Fibroblast of lung (primary cell): ENCODE data around the gene SPATA2L. TPM values are rescaled to one million over a fixed set of nuclear protein-coding genes. Genes with fewer than 3 reads are reported as not detected.

ENCODE experiments used
- DNase-seq, 2 donors: peaks; one replicate each; pipeline versions ENCODE4 v3.0.0 to v3.0.0-alpha.2; 2010; ENCODE audit warnings: low read depth in 2 of 2
- H2AFZ ChIP-seq: 2 replicates; pipeline ENCODE4 v1.5.1; 2012; ENCODE audit warnings: low read length, control low read depth, inconsistent platforms
- H3K27ac ChIP-seq: 2 replicates; pipeline ENCODE4 v1.5.1; 2011; ENCODE audit warnings: low read length, control low read depth; ENCODE audit not compliant: insufficient read depth
- H3K27me3 ChIP-seq: 2 replicates; pipeline ENCODE4 v1.5.1; 2011; ENCODE audit warnings: mild to moderate bottlenecking, low read length; ENCODE audit not compliant: control insufficient read depth, insufficient read depth
- H3K36me3 ChIP-seq: 2 replicates; pipeline ENCODE4 v1.5.1; 2011; ENCODE audit warnings: low read length; ENCODE audit not compliant: control insufficient read depth, insufficient read depth
- H3K4me1 ChIP-seq: 2 replicates; pipeline ENCODE4 v1.5.1; 2011; ENCODE audit warnings: low read length; ENCODE audit not compliant: control insufficient read depth, insufficient read depth; ENCODE audit errors: extremely low read depth
- H3K4me2 ChIP-seq: 2 replicates; pipeline ENCODE4 v1.5.1; 2011; ENCODE audit warnings: low read length, control low read depth; ENCODE audit not compliant: insufficient read depth; ENCODE audit errors: extremely low read depth
- H3K4me3 ChIP-seq, 4 experiments: fragments of 200-600 bp in 1 of 4; sonication (generic) in 1 of 4; replicated peaks in 1 of 4; 2 replicates each; pipeline ENCODE4 v1.5.1; 2011 to 2016; ENCODE audit warnings: low read length in 4 of 4, low read depth in 3 of 4, mild to moderate bottlenecking in 3 of 4, control low read depth in 2 of 4, inconsistent platforms in 1 of 4, mixed read lengths in 1 of 4; ENCODE audit not compliant: insufficient read depth in 1 of 4; ENCODE audit errors: control extremely low read depth in 1 of 4
- H3K79me2 ChIP-seq: 2 replicates; pipeline ENCODE4 v1.5.1; 2012; ENCODE audit warnings: mild to moderate bottlenecking, low read length, inconsistent platforms; ENCODE audit not compliant: control insufficient read depth, insufficient read depth
- H3K9ac ChIP-seq: 2 replicates; pipeline ENCODE4 v1.5.1; 2011; ENCODE audit warnings: mild to moderate bottlenecking, low read length, control low read depth; ENCODE audit not compliant: insufficient read depth
- H3K9me3 ChIP-seq: 2 replicates; pipeline ENCODE4 v1.5.1; 2012; ENCODE audit warnings: low read depth, low read length; ENCODE audit not compliant: control insufficient read depth, insufficient read depth
- H4K20me1 ChIP-seq: 2 replicates; pipeline ENCODE4 v1.5.1; 2011; ENCODE audit warnings: low read length; ENCODE audit not compliant: control insufficient read depth, insufficient read depth; ENCODE audit errors: extremely low read depth
- EZH2 ChIP-seq: IDR thresholded peaks from 2 replicates; pipeline ENCODE4 v1.5.1; 2012; ENCODE audit warnings: low read length, control low read depth, mild to moderate bottlenecking; ENCODE audit errors: missing control alignments
- polyA plus RNA-seq, 2 donors: library from polyadenylated mRNA; depleted of rRNA in 1 of 2; stranded (reverse) in 1 of 2; unstranded in 1 of 2; fragments of >200 nt; gene quantifications; 2 replicates each; pipeline ENCODE4 v1.2.1, GENCODE V29; 2011 to 2012; ENCODE audit warnings: missing spikeins in 1 of 2
- total RNA-seq: library from RNA; depleted of rRNA; stranded (reverse); fragments of >200 nt; gene quantifications from 2 replicates; pipeline ENCODE4 v1.2.1, GENCODE V29; 2014
- TF ChIP-seq, protein P1 (sequence below), 2 donors: IDR thresholded peaks in 1 of 2; conservative IDR thresholded peaks in 1 of 2; 1 replicate in 1 of 2; 2 replicates in 1 of 2; pipeline ENCODE4 v1.5.1; 2011 to 2012; ENCODE audit warnings: low read length in 2 of 2, control low read depth in 1 of 2, inconsistent platforms in 1 of 2, low read depth in 1 of 2, mild to moderate bottlenecking in 1 of 2

The SPATA2L gene
- total and polyA plus RNA-seq, 2 donors (not counting 1 experiment from before 2014, with no cell fraction given) = 1.7 to 7.3 TPM

DNA sequence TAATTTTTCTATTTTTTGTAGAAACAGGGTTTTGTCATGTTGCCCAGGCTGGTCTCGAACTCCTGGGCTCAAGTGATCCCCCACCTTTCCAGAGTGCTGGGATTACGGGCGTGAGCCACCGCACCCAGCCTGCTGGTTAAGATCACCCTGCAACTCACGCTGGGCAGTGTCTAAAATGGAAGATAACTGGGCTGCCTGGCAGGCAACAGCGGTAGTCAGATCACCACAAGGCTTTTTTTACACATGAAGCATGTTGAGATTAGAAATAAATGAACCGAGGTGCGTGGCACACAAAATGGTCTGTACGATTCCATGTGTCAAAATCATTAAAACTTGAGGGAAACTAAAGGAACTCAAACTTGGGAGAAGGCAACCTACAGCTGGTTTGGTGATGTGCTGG lies 46.6 kb upstream of the SPATA2L start:
- Histone ChIP-seq H3K36me3 (peaks cover 11% of the 10 kb centered on the region), H3K27ac (no peak overlapping the region), H3K27me3 (no peaks in the 10 kb centered on the region), H2AFZ (no peak overlapping the region), H3K4me1 (no peaks in the 10 kb centered on the region), H3K79me2 (no peaks in the 10 kb centered on the region), H3K4me3 (no peak overlapping the region), H4K20me1 (no peaks in the 10 kb centered on the region), H3K9ac (no peak overlapping the region), H3K9me3 (no peaks in the 10 kb centered on the region), H3K4me2 (no peak overlapping the region)
- no peak for TF ChIP-seq EZH2
- TF ChIP-seq, protein P1, sequence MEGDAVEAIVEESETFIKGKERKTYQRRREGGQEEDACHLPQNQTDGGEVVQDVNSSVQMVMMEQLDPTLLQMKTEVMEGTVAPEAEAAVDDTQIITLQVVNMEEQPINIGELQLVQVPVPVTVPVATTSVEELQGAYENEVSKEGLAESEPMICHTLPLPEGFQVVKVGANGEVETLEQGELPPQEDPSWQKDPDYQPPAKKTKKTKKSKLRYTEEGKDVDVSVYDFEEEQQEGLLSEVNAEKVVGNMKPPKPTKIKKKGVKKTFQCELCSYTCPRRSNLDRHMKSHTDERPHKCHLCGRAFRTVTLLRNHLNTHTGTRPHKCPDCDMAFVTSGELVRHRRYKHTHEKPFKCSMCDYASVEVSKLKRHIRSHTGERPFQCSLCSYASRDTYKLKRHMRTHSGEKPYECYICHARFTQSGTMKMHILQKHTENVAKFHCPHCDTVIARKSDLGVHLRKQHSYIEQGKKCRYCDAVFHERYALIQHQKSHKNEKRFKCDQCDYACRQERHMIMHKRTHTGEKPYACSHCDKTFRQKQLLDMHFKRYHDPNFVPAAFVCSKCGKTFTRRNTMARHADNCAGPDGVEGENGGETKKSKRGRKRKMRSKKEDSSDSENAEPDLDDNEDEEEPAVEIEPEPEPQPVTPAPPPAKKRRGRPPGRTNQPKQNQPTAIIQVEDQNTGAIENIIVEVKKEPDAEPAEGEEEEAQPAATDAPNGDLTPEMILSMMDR (conservative IDR thresholded peaks at IDR 0.05 in 1 of 2, IDR thresholded peaks at IDR 0.05 in 1 of 2; ENCODE audit: low read depth in 1 of 2, low read length in 2 of 2) = no peak
- DNase-seq = no peak

DNA sequence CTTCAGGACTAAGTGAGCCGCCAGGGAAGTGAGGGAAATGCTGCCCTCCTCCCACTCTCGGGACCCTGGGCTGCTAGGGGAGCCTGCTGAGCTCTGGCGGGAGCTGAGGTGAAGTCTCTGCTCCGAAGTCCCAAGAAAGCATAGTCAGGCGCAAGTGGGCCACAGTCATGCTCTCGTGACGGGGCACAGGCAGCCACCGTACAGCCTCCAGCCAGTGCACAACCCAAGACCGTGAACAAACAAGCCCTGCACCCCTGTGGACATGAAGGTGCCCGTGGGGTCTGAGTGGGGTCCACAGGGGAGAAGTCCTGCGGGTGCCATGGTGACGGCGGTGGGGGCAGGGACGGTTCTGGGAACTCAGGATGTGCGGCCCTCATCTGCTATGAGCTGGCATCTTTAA lies 44.5 kb upstream of the SPATA2L start:
- H3K79me2 ChIP-seq = no peaks in the 10 kb centered on the region
- no peak overlapping the region for H3K4me2 ChIP-seq
- H3K9me3 ChIP-seq = no peaks in the 10 kb centered on the region
- no peak overlapping the region for H3K4me3 ChIP-seq
- no peaks in the 10 kb centered on the region for H3K27me3 ChIP-seq
- H2AFZ ChIP-seq = no peak overlapping the region
- no peak overlapping the region for H3K27ac ChIP-seq
- no peak overlapping the region for H3K9ac ChIP-seq
- H3K36me3 ChIP-seq = peaks cover 11% of the 10 kb centered on the region
- H3K4me1 ChIP-seq = no peaks in the 10 kb centered on the region
- no peaks in the 10 kb centered on the region for H4K20me1 ChIP-seq
- no peak for DNase-seq
- TF ChIP-seq, protein P1 (conservative IDR thresholded peaks at IDR 0.05 in 1 of 2, IDR thresholded peaks at IDR 0.05 in 1 of 2; ENCODE audit: low read depth in 1 of 2, low read length in 2 of 2) = no peak
- TF ChIP-seq EZH2 = no peak

DNA sequence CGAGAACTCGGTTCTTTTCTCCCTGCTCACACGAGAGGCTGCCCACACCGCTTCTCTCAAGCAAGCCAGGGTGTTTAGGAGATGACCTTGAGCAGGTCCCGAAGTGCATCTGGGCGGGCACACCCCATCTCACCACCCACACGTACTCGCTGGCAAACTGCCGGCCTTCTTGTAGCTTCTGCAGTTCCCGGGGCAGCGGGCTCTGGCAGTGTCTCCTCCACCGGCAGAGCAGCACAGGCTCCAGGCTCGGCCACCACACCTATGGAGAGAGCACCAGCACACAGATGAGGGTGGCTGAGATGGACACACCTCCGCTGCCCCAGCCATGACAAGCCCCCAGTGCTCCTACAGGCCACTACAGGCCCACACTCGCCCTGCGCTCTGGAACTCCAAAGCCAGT lies 43.3 kb upstream of the SPATA2L start:
- TF ChIP-seq, protein P1 (conservative IDR thresholded peaks at IDR 0.05 in 1 of 2, IDR thresholded peaks at IDR 0.05 in 1 of 2; ENCODE audit: low read depth in 1 of 2, low read length in 2 of 2) = no peak
- no peaks in the 10 kb centered on the region for H4K20me1 ChIP-seq
- no peak overlapping the region for H3K4me2 ChIP-seq
- no peak overlapping the region for H3K27ac ChIP-seq
- H3K27me3 ChIP-seq = no peaks in the 10 kb centered on the region
- no peak for DNase-seq
- H2AFZ ChIP-seq = no peak overlapping the region
- no peak overlapping the region for H3K4me3 ChIP-seq
- H3K36me3 ChIP-seq = peaks cover 13% of the 10 kb centered on the region
- H3K79me2 ChIP-seq = no peaks in the 10 kb centered on the region
- no peaks in the 10 kb centered on the region for H3K4me1 ChIP-seq
- H3K9me3 ChIP-seq = no peaks in the 10 kb centered on the region
- H3K9ac ChIP-seq = no peak overlapping the region
